Small intestine (tissue), 16 donors: ENCODE measurements around the gene ANAPC7. TPM values are rescaled to one million over a fixed set of nuclear protein-coding genes. Genes with fewer than 3 reads are reported as not detected.

ENCODE experiments used
- DNase-seq, 2 donors: peaks; one replicate each; pipeline versions ENCODE4 v3.0.0 to v3.0.0-alpha.2; 2013
- FAIRE-seq: peaks from 2 replicates; lab custom pipeline; 2012; peaks lifted over from hg19 to GRCh38; lab: Jason Lieb, UNC
- H3K27ac ChIP-seq, 3 donors: one replicate each; pipeline ENCODE4 v1.5.1; 2013; ENCODE audit warnings: low read length in 2 of 3, mild to moderate bottlenecking in 2 of 3, control low read depth in 1 of 3, inconsistent platforms in 1 of 3, low read depth in 1 of 3, moderate library complexity in 1 of 3
- H3K27me3 ChIP-seq, 3 donors: one replicate each; pipeline ENCODE4 v1.6.1; 2013; ENCODE audit warnings: low read length in 3 of 3, inconsistent platforms in 1 of 3; ENCODE audit not compliant: control insufficient read depth in 3 of 3, insufficient read depth in 3 of 3
- H3K36me3 ChIP-seq, 3 donors: one replicate each; pipeline ENCODE4 v1.6.1; 2013; ENCODE audit warnings: low read length in 3 of 3, inconsistent platforms in 1 of 3, low read depth in 1 of 3, mild to moderate bottlenecking in 1 of 3, moderate library complexity in 1 of 3; ENCODE audit not compliant: control insufficient read depth in 3 of 3, insufficient read depth in 2 of 3
- H3K4me1 ChIP-seq, 3 donors: one replicate each; pipeline ENCODE4 v1.6.1; 2013; ENCODE audit warnings: low read length in 2 of 3, inconsistent platforms in 1 of 3, low read depth in 1 of 3, mild to moderate bottlenecking in 1 of 3, moderate library complexity in 1 of 3; ENCODE audit not compliant: control insufficient read depth in 3 of 3, insufficient read depth in 2 of 3
- H3K4me3 ChIP-seq, 3 donors: one replicate each; pipeline ENCODE4 v1.5.1; 2013; ENCODE audit warnings: low read length in 3 of 3, control low read depth in 1 of 3, inconsistent platforms in 1 of 3, low read depth in 1 of 3, mild to moderate bottlenecking in 1 of 3, moderate library complexity in 1 of 3
- H3K9me3 ChIP-seq, 2 donors: one replicate each; pipeline ENCODE4 v1.6.1; 2013; ENCODE audit warnings: low read depth in 1 of 2, low read length in 1 of 2; ENCODE audit not compliant: control insufficient read depth in 2 of 2, insufficient read depth in 1 of 2
- WGBS, 3 donors: extraction: QIAGEN DNeasy Blood & Tissue Kit; methylation state at CpG; one replicate each; pipeline ENCODE4 v1.1.7; 2013; 5-methylcytosine and 5-hydroxymethylcytosine counted together
- long read RNA-seq, 10 donors: transcript quantifications; one replicate each; lab custom pipeline, GENCODE V29; 2026
- polyA plus RNA-seq, 4 donors: library from polyadenylated mRNA; stranded (reverse) in 3 of 4; unstranded in 1 of 4; fragments of 200-250 nt in 3 of 4; fragments of 120-200 nt in 1 of 4; gene quantifications; one replicate each; pipeline versions ENCODE4 v1.2.1 to v1.2.3, GENCODE V29; 2013
- donor health status: healthy with polysubstance abuse.
- donor health status: control.
- donor health status: control.
- donor health status: Bipolar disorder and iron deficiency.
- donor health status: healthy.

Gene ANAPC7, protein sequence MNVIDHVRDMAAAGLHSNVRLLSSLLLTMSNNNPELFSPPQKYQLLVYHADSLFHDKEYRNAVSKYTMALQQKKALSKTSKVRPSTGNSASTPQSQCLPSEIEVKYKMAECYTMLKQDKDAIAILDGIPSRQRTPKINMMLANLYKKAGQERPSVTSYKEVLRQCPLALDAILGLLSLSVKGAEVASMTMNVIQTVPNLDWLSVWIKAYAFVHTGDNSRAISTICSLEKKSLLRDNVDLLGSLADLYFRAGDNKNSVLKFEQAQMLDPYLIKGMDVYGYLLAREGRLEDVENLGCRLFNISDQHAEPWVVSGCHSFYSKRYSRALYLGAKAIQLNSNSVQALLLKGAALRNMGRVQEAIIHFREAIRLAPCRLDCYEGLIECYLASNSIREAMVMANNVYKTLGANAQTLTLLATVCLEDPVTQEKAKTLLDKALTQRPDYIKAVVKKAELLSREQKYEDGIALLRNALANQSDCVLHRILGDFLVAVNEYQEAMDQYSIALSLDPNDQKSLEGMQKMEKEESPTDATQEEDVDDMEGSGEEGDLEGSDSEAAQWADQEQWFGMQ
- 10 to 100 TPM; 15.4 to 44.9 (median 24.0) TPM for polyA plus RNA-seq
- long read RNA-seq, donor 1, transcript ANAPC7-203 (11 exons, 3,045 nt), result major isoform, 10 of 16 reads
- long read RNA-seq, donor 1, partial matches to known transcripts, result 0 of 16 reads
- long read RNA-seq, donor 1, other reads (novel, unspliced or antisense), result 0 of 16 reads
- long read RNA-seq, donor 2, partial matches to known transcripts, result 0 of 1 reads
- long read RNA-seq, donor 2, other reads (novel, unspliced or antisense), result 0 of 1 reads
- long read RNA-seq, donor 3, partial matches to known transcripts, result 0 of 6 reads
- long read RNA-seq, donor 3, other reads (novel, unspliced or antisense), result 0 of 6 reads
- long read RNA-seq, donor 4, result 0 reads
- long read RNA-seq, donor 5, result 0 reads
- long read RNA-seq, donor 6, partial matches to known transcripts, result 0 of 6 reads
- long read RNA-seq, donor 6, other reads (novel, unspliced or antisense), result 0 of 6 reads
- long read RNA-seq, donor 7, result 0 reads
- long read RNA-seq, donor 8, result 0 reads
- long read RNA-seq, donor 9, result 0 reads
- long read RNA-seq, donor 10, transcript ANAPC7-203 (11 exons, 3,045 nt), result major isoform, 7 of 9 reads
- long read RNA-seq, donor 10, partial matches to known transcripts, result 0 of 9 reads
- long read RNA-seq, donor 10, other reads (novel, unspliced or antisense), result 0 of 9 reads

- FAIRE-seq (no peak), DNase-seq (peak; percentile 90 to 95)
- H3K4me3 ChIP-seq, result peak within 1 kb of the TSS; percentile 79 to 90 (median 88)
- H3K27me3 ChIP-seq, result no peaks in the 10 kb centered on the region
- peaks cover 0 to 19% (median 0%) of the 10 kb centered on the region in 3 donors for H3K36me3 ChIP-seq
- peak within 1 kb of the TSS; percentile 52 to 89 (median 86) for H3K27ac ChIP-seq
- H3K9me3 ChIP-seq, result no peaks in the 10 kb centered on the region
- H3K4me1 ChIP-seq, result peaks cover 0 to 2% (median 0%) of the 10 kb centered on the region in 3 donors
- 0 to 1% (median 1%) methylated on average over 60 to 62 of the region's 62 CpGs for WGBS, 3 donors
Measured at GRCh38 chr12:110403146-110403975, at the start of gene ANAPC7. Gene ANAPC7 (minus strand): TSS chr12:110403708. CDS start chr12:110403627, 81 bp downstream.

DNA sequence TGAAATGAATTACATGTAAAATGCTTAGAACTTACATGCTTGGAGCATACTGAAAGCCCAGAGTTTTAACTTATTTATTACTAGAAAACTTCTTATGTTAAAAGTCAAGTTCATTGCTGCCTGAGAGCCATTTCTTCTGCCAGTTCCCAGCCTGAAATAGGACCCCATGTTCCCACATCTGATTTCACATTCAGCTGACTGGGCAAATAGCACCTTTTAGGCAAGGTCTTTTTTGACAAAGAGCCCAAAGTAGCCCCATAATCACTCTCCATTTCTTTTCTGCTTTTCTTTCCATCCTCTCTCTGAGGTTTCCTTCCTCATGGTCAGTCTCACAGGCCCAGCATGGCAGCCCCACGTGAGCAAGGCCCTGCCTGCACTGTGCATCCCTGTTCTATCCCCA lies 47.8 kb upstream of the ANAPC7 start:
- Histone ChIP-seq H3K4me1 (peaks cover 0 to 2% (median 0%) of the 10 kb centered on the region in 3 donors), H3K9me3 (no peaks in the 10 kb centered on the region), H3K36me3 (peaks cover 0 to 31% (median 0%) of the 10 kb centered on the region in 3 donors), H3K4me3 (no peak overlapping the region), H3K27me3 (no peaks in the 10 kb centered on the region), H3K27ac (no peak overlapping the region)
- FAIRE-seq (no peak), DNase-seq (no peak)
- WGBS, 3 donors, result 68 to 78% (median 75%) methylated on average over 1 of the region's 1 CpG

DNA sequence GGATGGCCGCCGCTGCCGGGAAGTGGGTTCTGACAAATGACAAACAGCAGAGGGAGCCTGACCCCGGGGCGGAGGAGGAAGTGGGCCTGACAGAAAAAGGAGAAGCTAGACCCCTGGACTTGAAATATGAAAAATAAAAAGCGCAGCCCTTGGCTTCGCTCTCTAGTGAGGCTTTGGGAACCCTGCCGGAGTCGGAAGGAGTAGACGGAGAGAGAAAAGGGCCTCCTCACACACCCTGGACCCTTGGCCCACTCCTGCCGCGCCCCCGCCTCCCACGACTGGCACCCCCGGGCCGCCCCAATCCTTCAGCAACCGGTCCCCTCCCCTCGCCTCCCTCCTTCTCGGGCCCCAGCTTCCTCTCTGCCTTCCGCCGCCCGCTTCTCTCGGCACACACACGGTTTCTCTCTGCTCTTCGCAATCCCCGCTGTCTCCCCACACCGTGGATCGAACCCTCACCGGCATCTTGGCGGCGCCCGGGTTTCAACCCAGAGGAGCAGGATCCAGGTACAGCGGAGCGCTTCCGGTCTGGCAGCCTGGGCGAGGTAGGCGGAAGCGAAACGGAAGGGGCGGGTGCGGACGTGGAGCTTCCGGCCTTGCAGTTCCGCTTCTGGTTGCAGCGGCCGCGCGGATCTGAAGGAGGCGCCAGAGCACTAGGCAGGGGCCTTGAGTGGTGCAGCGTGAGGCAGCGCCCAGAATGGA lies 46.4 kb upstream of the ANAPC7 start, which contains the start of gene ARPC3:
TSS of gene ARPC3 (minus strand) at position 539 of the 699 bp plus-strand sequence. CDS start at position 462, 77 bp downstream.
- Histone ChIP-seq H3K36me3 (peaks cover 0 to 28% (median 0%) of the 10 kb centered on the region in 3 donors), H3K4me1 (peaks cover 0 to 2% (median 0%) of the 10 kb centered on the region in 3 donors), H3K27me3 (no peaks in the 10 kb centered on the region), H3K27ac (peak within 1 kb of the TSS; percentile 83 to 94 (median 91)), H3K4me3 (peak within 1 kb of the TSS; percentile 77 to 87 (median 78)), H3K9me3 (no peaks in the 10 kb centered on the region)
- DNase-seq (peak; percentile 95 to 97), FAIRE-seq (no peak)
- WGBS, 3 donors, result 0 to 1% (median 0%) methylated on average over 46 to 51 of the region's 51 CpGs

GRCh38 chr12:110444455-110444854 lies 40.9 kb upstream of the ANAPC7 start:
- no peaks in the 10 kb centered on the region for H3K9me3 ChIP-seq
- peaks cover 2 to 54% (median 6%) of the 10 kb centered on the region in 3 donors for H3K36me3 ChIP-seq
- FAIRE-seq (no peak), DNase-seq (no peak)
- peaks cover 0 to 2% (median 0%) of the 10 kb centered on the region in 3 donors for H3K4me1 ChIP-seq
- no peaks in the 10 kb centered on the region for H3K27me3 ChIP-seq
- WGBS, 3 donors, result 94 to 95% (median 94%) methylated on average over 3 of the region's 3 CpGs
- H3K27ac ChIP-seq, result no peak overlapping the region
- no peak overlapping the region for H3K4me3 ChIP-seq

GRCh38 chr12:110436231-110436630 lies 32.7 kb upstream of the ANAPC7 start:
- WGBS, 3 donors, result 54 to 59% (median 58%) methylated on average over 2 of the region's 2 CpGs
- peaks cover 2 to 47% (median 10%) of the 10 kb centered on the region in 3 donors for H3K36me3 ChIP-seq
- H3K27me3 ChIP-seq, result no peaks in the 10 kb centered on the region
- no peaks in the 10 kb centered on the region for H3K4me1 ChIP-seq
- H3K9me3 ChIP-seq, result no peaks in the 10 kb centered on the region
- DNase-seq, result no peak
- no peak for FAIRE-seq
- no peak overlapping the region for H3K27ac ChIP-seq
- no peak overlapping the region for H3K4me3 ChIP-seq

GRCh38 chr12:110431957-110432587 lies 28.6 kb upstream of the ANAPC7 start:
- Histone ChIP-seq H3K4me3 (peak overlapping the region in 1 of 3 donors; percentile 55), H3K4me1 (no peaks in the 10 kb centered on the region), H3K9me3 (no peaks in the 10 kb centered on the region), H3K27me3 (no peaks in the 10 kb centered on the region), H3K36me3 (peaks cover 0 to 12% (median 3%) of the 10 kb centered on the region in 3 donors), H3K27ac (no peak overlapping the region)
- WGBS, 3 donors, result 68 to 79% (median 72%) methylated on average over 12 of the region's 12 CpGs
- DNase-seq, result peak in 1 of 2 donors; percentile 4
- FAIRE-seq, result peak; percentile 77
